Measurements from ENCODE around the gene ROBO2. TPM values are rescaled to one million over a fixed set of nuclear protein-coding genes. Genes with fewer than 3 reads are reported as not detected.

The ROBO2 gene
- total and polyA plus RNA-seq, 2 experiments from 2014 or later, result 1.5 to 7.8 TPM

- H3F3A ChIP-seq (replicated peaks; ENCODE audit: low read depth), result no peaks in the 10 kb centered on the region
- H3K4me1 ChIP-seq (ENCODE audit: insufficient read depth), result peaks cover 15% of the 10 kb centered on the region
- no peaks in the 10 kb centered on the region for H3K27me3 ChIP-seq (ENCODE audit: insufficient read depth)
- H3K36me3 Mint-ChIP-seq (ENCODE audit: low read depth), result peaks cover 1% of the 10 kb centered on the region; the same call in 1 of the 3 replicates
- no peaks in the 10 kb centered on the region for H3K9me2 ChIP-seq (ENCODE audit: insufficient read depth)
- H2AFZ ChIP-seq, result peak overlapping the region; percentile 92
- TF ChIP-seq POLR2AphosphoS5 (IDR thresholded peaks at IDR 0.05; ENCODE audit: low read depth) (no peak), EZH2 (IDR thresholded peaks at IDR 0.05; ENCODE audit: low read depth, unreplicated experiment) (no peak), ZNF114 (CRISPR knock-in tag; IDR thresholded peaks at IDR 0.05) (no peak)
- H3K4me3 ChIP-seq, result no peak overlapping the region
- 0 out of 2 replicates have a peak overlapping the region, but pooled peaks have one; percentile 27 for H3K27ac ChIP-seq (ENCODE audit: low read depth)
- peaks cover 13% of the 10 kb centered on the region for H3K4me1 Mint-ChIP-seq
- peak overlapping the region; percentile 36; the same call in 1 of the 2 replicates for H3K4me2 ChIP-seq
- 0 out of 2 replicates have a peak overlapping the region, but pooled peaks have one; percentile 6 for H3K27ac Mint-ChIP-seq
- no peaks in the 10 kb centered on the region for H3K27me3 Mint-ChIP-seq (ENCODE audit: insufficient read depth, low read depth, poor library complexity)
- H3K9me3 Mint-ChIP-seq, result no peaks in the 10 kb centered on the region; the same call in 1 of the 3 replicates
- DNase-seq (ENCODE audit: low spot score) (peak; percentile 30), ATAC-seq (peak; percentile 61)
- no peaks in the 10 kb centered on the region for H4K20me1 ChIP-seq (replicated peaks; ENCODE audit: insufficient read depth)
- no peaks in the 10 kb centered on the region for H3K79me2 ChIP-seq (replicated peaks; ENCODE audit: insufficient read depth)
- no peaks in the 10 kb centered on the region for H3K36me3 ChIP-seq (ENCODE audit: insufficient read depth)
- no peak overlapping the region for H3K4me3 Mint-ChIP-seq
Observed at GRCh38 chr3:77014226-77014625, 25.7 kb upstream of the ROBO2 start.

- Histone ChIP-seq H3F3A (replicated peaks; ENCODE audit: low read depth) (no peaks in the 10 kb centered on the region), H3K4me3 (no peak overlapping the region), H3K4me2 (peak overlapping the region; percentile 12; the same call in 1 of the 2 replicates), H3K79me2 (replicated peaks; ENCODE audit: insufficient read depth) (no peaks in the 10 kb centered on the region), H4K20me1 (replicated peaks; ENCODE audit: insufficient read depth) (no peaks in the 10 kb centered on the region), H3K36me3 (ENCODE audit: insufficient read depth) (no peaks in the 10 kb centered on the region), H3K27me3 (ENCODE audit: insufficient read depth) (no peaks in the 10 kb centered on the region), H3K4me1 (ENCODE audit: insufficient read depth) (peaks cover 25% of the 10 kb centered on the region), H3K27ac (ENCODE audit: low read depth) (no peak overlapping the region), H3K9me2 (ENCODE audit: insufficient read depth) (no peaks in the 10 kb centered on the region; the same call in 1 of the 2 replicates), H2AFZ (no peak overlapping the region)
- ATAC-seq, result no peak
- DNase-seq (ENCODE audit: low spot score), result peak; percentile 21
- Mint-ChIP-seq H3K27ac (no peak overlapping the region), H3K27me3 (ENCODE audit: insufficient read depth, low read depth, poor library complexity) (peaks cover 1% of the 10 kb centered on the region), H3K36me3 (ENCODE audit: low read depth) (no peaks in the 10 kb centered on the region), H3K4me1 (peaks cover 22% of the 10 kb centered on the region), H3K4me3 (no peak overlapping the region), H3K9me3 (0 out of 3 replicates have a peak, but pooled peaks cover 6% of the 10 kb centered on the region)
- TF ChIP-seq NANOG (IDR thresholded peaks at IDR 0.05; ENCODE audit: borderline replicate concordance), result no peak
- no peak for TF ChIP-seq POLR2AphosphoS5 (IDR thresholded peaks at IDR 0.05; ENCODE audit: low read depth)
- TF ChIP-seq EZH2phosphoT487 (IDR thresholded peaks at IDR 0.05; ENCODE audit: unreplicated experiment), result no peak
- TF ChIP-seq CTCF (conservative IDR thresholded peaks at IDR 0.05; ENCODE audit: low read depth in 2 of 2), result no peak
- no peak for TF ChIP-seq ZNF462 (CRISPR knock-in tag; IDR thresholded peaks at IDR 0.05)
- no peak for TF ChIP-seq ZNF114 (CRISPR knock-in tag; IDR thresholded peaks at IDR 0.05)
- TF ChIP-seq REST (IDR thresholded peaks at IDR 0.05; ENCODE audit: unreplicated experiment), result no peak
- TF ChIP-seq CREB1 (CRISPR knock-in tag; IDR thresholded peaks at IDR 0.05; ENCODE audit: low read depth), result no peak
Observed at GRCh38 chr3:77025471-77025870, 14.4 kb upstream of the ROBO2 start.
